DND-41 (cell line): Measurements from ENCODE around the gene KATNIP.

Experiments
- CTCF ChIP-seq: IDR thresholded peaks from 2 replicates; pipeline ENCODE4 v1.5.1; 2012; ENCODE audit warnings: borderline replicate concordance, low read length, moderate library complexity, mild to moderate bottlenecking; ENCODE audit not compliant: poor library complexity, severe bottlenecking; ENCODE audit errors: extremely low read depth
- EZH2 ChIP-seq: IDR thresholded peaks from 3 replicates; pipeline ENCODE4 v1.6.1; 2012; ENCODE audit warnings: borderline replicate concordance, low read depth, mild to moderate bottlenecking, moderate library complexity, low read length, inconsistent platforms; ENCODE audit not compliant: severe bottlenecking

- TF ChIP-seq CTCF = no peak
- no peak for TF ChIP-seq EZH2
Observed at GRCh38 chr16:27516365-27516764, 33.6 kb upstream of the KATNIP start.
